Gastrocnemius medialis (tissue), 4 donors: ENCODE results near the gene CDK14.

Source experiments
- CTCF ChIP-seq, 5 experiments: fragments of 450-650 bp in 3 of 5; fragments of 200-600 bp in 2 of 5; sonication (generic) in 2 of 5; IDR thresholded peaks in 4 of 5; conservative IDR thresholded peaks in 1 of 5; 1 replicate in 4 of 5; 2 replicates in 1 of 5; pipeline ENCODE4 v1.5.1; 2016 to 2019; ENCODE audit warnings: antibody characterized with exemption in 5 of 5, mild to moderate bottlenecking in 3 of 5, moderate library complexity in 3 of 5
- POLR2A ChIP-seq, 2 donors: fragments of 450-650 bp; IDR thresholded peaks; one replicate each; pipeline ENCODE4 v1.6.1; 2017; ENCODE audit warnings: antibody characterized with exemption in 2 of 2, mild to moderate bottlenecking in 2 of 2, moderate library complexity in 2 of 2

GRCh38 chr7:90675982-90676381 lies 79.9 kb downstream of the CDK14 start:
- TF ChIP-seq CTCF (IDR thresholded peaks at IDR 0.05 in 4 of 5, conservative IDR thresholded peaks at IDR 0.05 in 1 of 5): no peak
- no peak for TF ChIP-seq POLR2A (IDR thresholded peaks at IDR 0.05)
